H9 (cell line): ENCODE results near the gene TMEFF2. TPM values are rescaled to one million over a fixed set of nuclear protein-coding genes. Genes with fewer than 3 reads are reported as not detected.

ENCODE experiments used
- DNase-seq: peaks from one replicate; pipeline ENCODE4 v3.0.0-alpha.2; 2017
- H2AFZ ChIP-seq: one replicate; pipeline ENCODE4 v1.6.1; 2013; ENCODE audit warnings: mild to moderate bottlenecking, low read length, control low read depth, moderate library complexity
- H2AK5ac ChIP-seq: 2 replicates; pipeline ENCODE4 v1.6.1; 2013; ENCODE audit warnings: low read length, control low read depth, mixed read lengths; ENCODE audit not compliant: insufficient read length
- H2BK120ac ChIP-seq: one replicate; pipeline ENCODE4 v1.6.1; 2013; ENCODE audit warnings: low read depth, mild to moderate bottlenecking, low read length, control low read depth, inconsistent platforms; ENCODE audit not compliant: poor library complexity, severe bottlenecking
- H2BK12ac ChIP-seq: 2 replicates; pipeline ENCODE4 v1.6.1; 2013; ENCODE audit warnings: low read length, control low read depth, mixed read lengths, low read depth; ENCODE audit not compliant: insufficient read length
- H2BK15ac ChIP-seq: 2 replicates; pipeline ENCODE4 v1.6.1; 2013; ENCODE audit warnings: low read depth, low read length, control low read depth
- H2BK20ac ChIP-seq: one replicate; pipeline ENCODE4 v1.6.1; 2013; ENCODE audit warnings: low read depth, mild to moderate bottlenecking, low read length, control low read depth, inconsistent platforms; ENCODE audit not compliant: poor library complexity, severe bottlenecking
- H2BK5ac ChIP-seq: 2 replicates; pipeline ENCODE4 v1.6.1; 2013; ENCODE audit warnings: low read length, control low read depth, mixed read lengths; ENCODE audit not compliant: insufficient read length
- H3K14ac ChIP-seq: 2 replicates; pipeline ENCODE4 v1.6.1; 2013; ENCODE audit warnings: low read length, control low read depth; ENCODE audit not compliant: insufficient read depth
- H3K18ac ChIP-seq: 2 replicates; pipeline ENCODE4 v1.6.1; 2013; ENCODE audit warnings: low read depth, mild to moderate bottlenecking, mixed read lengths, low read length, control low read depth; ENCODE audit not compliant: insufficient read length
- H3K23ac ChIP-seq: 2 replicates; pipeline ENCODE4 v1.6.1; 2013; ENCODE audit warnings: low read length, control low read depth, mixed read lengths, low read depth; ENCODE audit not compliant: insufficient read length
- H3K23me2 ChIP-seq: 2 replicates; pipeline ENCODE4 v1.6.1; 2013; ENCODE audit warnings: low read depth, mild to moderate bottlenecking, mixed read lengths, low read length, control low read depth; ENCODE audit not compliant: insufficient read length, poor library complexity, severe bottlenecking
- H3K27ac ChIP-seq: 2 replicates; pipeline ENCODE4 v1.5.1; 2013; ENCODE audit warnings: low read length, control low read depth, mixed read lengths, low read depth; ENCODE audit not compliant: insufficient read length
- H3K27me3 ChIP-seq: 2 replicates; pipeline ENCODE4 v1.6.1; 2013; ENCODE audit warnings: low read length, control low read depth, inconsistent platforms; ENCODE audit not compliant: insufficient read depth
- H3K4ac ChIP-seq: 2 replicates; pipeline ENCODE4 v1.6.1; 2013; ENCODE audit warnings: low read depth, mild to moderate bottlenecking, control low read depth, inconsistent platforms, low read length, moderate library complexity
- H3K4me1 ChIP-seq: 2 replicates; pipeline ENCODE4 v1.6.1; 2013; ENCODE audit warnings: low read length, control low read depth, inconsistent platforms; ENCODE audit not compliant: insufficient read depth
- H3K4me2 ChIP-seq: 2 replicates; pipeline ENCODE4 v1.6.1; 2013; ENCODE audit warnings: low read length, control low read depth, mixed read lengths; ENCODE audit not compliant: insufficient read length, insufficient read depth
- H3K56ac ChIP-seq: 2 replicates; pipeline ENCODE4 v1.6.1; 2013; ENCODE audit warnings: low read depth, mild to moderate bottlenecking, mixed read lengths, low read length, control low read depth; ENCODE audit not compliant: insufficient read length
- H3K79me1 ChIP-seq: 2 replicates; pipeline ENCODE4 v1.6.1; 2013; ENCODE audit warnings: low read depth, mild to moderate bottlenecking, moderate library complexity, low read length, control low read depth, inconsistent platforms; ENCODE audit not compliant: insufficient read depth, poor library complexity, severe bottlenecking
- H3K79me2 ChIP-seq: 2 replicates; pipeline ENCODE4 v1.6.1; 2013; ENCODE audit warnings: low read length, control low read depth, inconsistent platforms; ENCODE audit not compliant: insufficient read depth
- H3K9ac ChIP-seq: 2 replicates; pipeline ENCODE4 v1.6.1; 2013; ENCODE audit warnings: low read length, control low read depth, mixed read lengths; ENCODE audit not compliant: insufficient read length; ENCODE audit errors: extremely low read depth
- H3K9me3 ChIP-seq: one replicate; pipeline ENCODE4 v1.6.1; 2013; ENCODE audit warnings: low read depth, low read length, inconsistent platforms; ENCODE audit not compliant: control insufficient read depth
- H3T11ph ChIP-seq: one replicate; pipeline ENCODE4 v1.6.1; 2013; ENCODE audit warnings: mild to moderate bottlenecking, low read length, control low read depth, inconsistent platforms
- H4K20me1 ChIP-seq: one replicate; pipeline ENCODE4 v1.6.1; 2013; ENCODE audit not compliant: control insufficient read depth, insufficient read length, insufficient read depth
- H4K5ac ChIP-seq: 2 replicates; pipeline ENCODE4 v1.6.1; 2013; ENCODE audit warnings: low read depth, mild to moderate bottlenecking, mixed read lengths, low read length, control low read depth; ENCODE audit not compliant: insufficient read length
- H4K8ac ChIP-seq: replicated peaks from 2 replicates; pipeline ENCODE4 v1.6.1; 2013; ENCODE audit warnings: low read length, control low read depth, mixed read lengths, low read depth; ENCODE audit not compliant: insufficient read length
- H4K91ac ChIP-seq: 2 replicates; pipeline ENCODE4 v1.6.1; 2013; ENCODE audit warnings: low read depth, mild to moderate bottlenecking, moderate library complexity, mixed read lengths, low read length, control low read depth; ENCODE audit not compliant: insufficient read length
- H3K27ac Mint-ChIP-seq, 3 experiments: 2 replicates in 2 of 3; 3 replicates in 1 of 3; pipeline ENCODE4 v1.8.0; 2020 to 2021; ENCODE audit warnings: mixed read lengths in 3 of 3, mild to moderate bottlenecking in 1 of 3, moderate library complexity in 1 of 3
- H3K27me3 Mint-ChIP-seq: 2 replicates; pipeline ENCODE4 v1.8.0; 2021; ENCODE audit warnings: low read depth, mild to moderate bottlenecking, moderate library complexity, mixed read lengths
- H3K36me3 Mint-ChIP-seq, 3 experiments: 2 replicates in 2 of 3; 3 replicates in 1 of 3; pipeline ENCODE4 v1.8.0; 2020 to 2021; ENCODE audit warnings: low read depth in 3 of 3, mixed read lengths in 3 of 3; ENCODE audit not compliant: insufficient read depth in 1 of 3
- H3K4me1 Mint-ChIP-seq, 2 experiments: 2 replicates each; pipeline ENCODE4 v1.8.0; 2020; ENCODE audit warnings: mixed read lengths in 2 of 2
- H3K4me3 Mint-ChIP-seq, 2 experiments: 2 replicates in 1 of 2; 3 replicates in 1 of 2; pipeline ENCODE4 v1.8.0; 2020 to 2021; ENCODE audit warnings: mild to moderate bottlenecking in 2 of 2, mixed read lengths in 2 of 2, moderate library complexity in 1 of 2
- H3K9me3 Mint-ChIP-seq, 2 experiments: 2 replicates in 1 of 2; 3 replicates in 1 of 2; pipeline ENCODE4 v1.8.0; 2020; ENCODE audit warnings: mild to moderate bottlenecking in 2 of 2, mixed read lengths in 2 of 2, moderate library complexity in 1 of 2
- CTCF ChIP-seq: fragments of 200-600 bp; sonication (generic); conservative IDR thresholded peaks from 3 replicates; pipeline ENCODE4 v1.8.0; 2021; ENCODE audit warnings: antibody characterized with exemption, mild to moderate bottlenecking
- WGBS: extraction: QIAGEN DNeasy Blood & Tissue Kit; methylation state at CpG from one replicate; pipeline ENCODE4 v1.1.7; 2013; ENCODE audit warnings: missing lambda C conversion rate, low lambda C conversion rate, mixed read lengths; ENCODE audit not compliant: insufficient read length; ENCODE audit errors: extremely low coverage; 5-methylcytosine and 5-hydroxymethylcytosine counted together
- total RNA-seq: library from RNA; stranded (reverse); gene quantifications from 2 replicates; pipeline ENCODE4 v1.2.1, GENCODE V29; 2021

The TMEFF2 gene
- total RNA-seq, 1 experiment from 2014 or later, result 0.39 TPM

- no peaks in the 10 kb centered on the region for H3K23me2 ChIP-seq
- H3K27ac Mint-ChIP-seq, result no peak overlapping the region
- H3K79me1 ChIP-seq, result no peaks in the 10 kb centered on the region
- no peak overlapping the region for H3T11ph ChIP-seq
- H4K5ac ChIP-seq, result no peak overlapping the region
- H2BK15ac ChIP-seq, result no peak overlapping the region
- no peak overlapping the region for H2BK12ac ChIP-seq
- no CpG with 5 or more reads among the region's 5 CpGs for WGBS
- H3K18ac ChIP-seq, result no peak overlapping the region
- no peaks in the 10 kb centered on the region for H3K27me3 Mint-ChIP-seq
- H2BK5ac ChIP-seq, result no peak overlapping the region
- no peaks in the 10 kb centered on the region for H3K79me2 ChIP-seq
- no peaks in the 10 kb centered on the region for H3K9me3 ChIP-seq
- H3K27me3 ChIP-seq, result no peaks in the 10 kb centered on the region
- H3K14ac ChIP-seq, result no peak overlapping the region
- H3K4ac ChIP-seq, result no peak overlapping the region
- H3K9ac ChIP-seq, result no peak overlapping the region
- no peaks in the 10 kb centered on the region for H3K4me1 ChIP-seq
- H3K4me1 Mint-ChIP-seq, result no peaks in the 10 kb centered on the region
- no peak for DNase-seq
- no peaks in the 10 kb centered on the region for H4K20me1 ChIP-seq
- no peak overlapping the region for H2AFZ ChIP-seq
- no peak overlapping the region for H3K56ac ChIP-seq
- no peak overlapping the region for H2BK20ac ChIP-seq
- H3K9me3 Mint-ChIP-seq, result no peaks in the 10 kb centered on the region
- TF ChIP-seq CTCF, result no peak
- no peak overlapping the region for H2AK5ac ChIP-seq
- no peaks in the 10 kb centered on the region for H3K36me3 Mint-ChIP-seq
- H3K4me2 ChIP-seq, result no peak overlapping the region
- H2BK120ac ChIP-seq, result no peak overlapping the region
- no peak overlapping the region; a peak in 1 of 5 replicates for H3K4me3 Mint-ChIP-seq
- no peak overlapping the region for H3K27ac ChIP-seq
- H4K91ac ChIP-seq, result no peak overlapping the region
- no peak overlapping the region for H4K8ac ChIP-seq
- H3K23ac ChIP-seq, result no peak overlapping the region
Observed at GRCh38 chr2:192148620-192149321, 46.0 kb downstream of the TMEFF2 start.
